ENCODE measurements around the gene ZIM2.

The ZIM2 gene

DNA sequence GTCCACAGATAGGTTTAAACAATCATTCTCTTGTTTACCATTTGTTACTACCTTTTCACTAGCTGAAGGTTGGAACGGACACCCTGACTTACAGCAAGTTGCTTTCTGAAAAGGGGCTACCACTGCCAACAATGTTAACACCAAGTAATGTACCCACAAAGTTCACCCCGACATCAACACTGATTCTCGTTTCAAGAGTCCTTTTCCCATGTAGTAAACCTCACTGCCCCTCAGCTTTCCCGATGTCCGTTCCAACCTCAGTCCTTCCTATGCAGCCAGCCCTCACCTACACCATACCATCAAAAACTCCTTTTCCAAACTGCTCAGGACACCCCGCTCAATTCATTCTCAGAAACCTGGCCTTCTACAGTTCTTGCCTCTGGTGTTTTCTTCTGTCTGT, 29.0 kb downstream of the ZIM2 start:
- no peak for DNase-seq (ENCODE audit: extremely low read depth in 1 of 2, low read depth in 1 of 2)

DNA sequence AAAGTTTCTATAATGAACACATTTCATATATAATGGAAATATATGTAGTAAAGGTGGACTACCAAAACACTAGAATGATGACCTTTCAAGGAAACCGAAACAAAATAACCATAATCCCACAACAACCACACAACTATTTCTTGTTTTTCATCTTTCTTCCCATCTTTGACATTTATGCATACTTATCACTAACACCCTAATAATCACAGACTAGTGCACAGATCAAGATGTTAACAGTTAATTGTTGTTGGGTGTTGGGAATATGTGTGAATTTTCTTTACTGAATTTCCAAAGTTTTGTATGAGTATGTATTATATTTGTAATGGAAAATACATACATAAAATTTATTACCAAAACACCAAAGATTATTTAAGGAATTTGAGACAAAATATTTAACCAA, 30.3 kb downstream of the ZIM2 start:
- no peak for DNase-seq (ENCODE audit: extremely low read depth in 1 of 2, low read depth in 1 of 2)

DNA sequence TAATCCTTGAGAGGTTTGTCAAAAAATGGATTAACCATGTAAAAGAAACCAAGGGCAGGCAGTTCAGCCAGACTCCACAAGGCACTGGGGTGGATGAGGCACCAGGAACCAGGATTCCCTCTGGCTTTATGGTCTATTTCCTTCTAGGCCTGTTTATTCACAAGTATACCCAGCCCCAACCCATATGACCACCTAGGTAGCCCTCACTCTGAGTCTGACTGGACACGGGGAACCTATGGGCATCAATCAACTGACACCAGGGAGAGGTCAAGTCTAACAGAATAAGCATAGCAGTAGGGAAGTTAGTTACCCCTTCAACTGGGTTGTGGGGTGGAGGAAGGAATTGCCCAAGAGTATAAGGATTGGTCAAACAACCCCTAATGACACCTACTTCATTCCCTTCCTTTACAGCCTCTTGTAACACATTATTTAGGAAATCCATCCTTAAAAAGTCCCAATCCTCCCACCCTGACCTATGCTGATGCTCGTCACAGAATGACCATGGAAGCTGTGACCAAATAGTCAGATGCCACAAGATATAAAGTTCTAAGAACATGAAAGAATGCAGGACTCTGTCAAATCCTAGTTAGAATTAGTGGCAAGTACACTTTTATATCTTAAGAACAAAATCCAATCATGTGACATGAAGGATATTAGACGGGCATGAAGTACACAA, 31.7 kb downstream of the ZIM2 start:
- no peak for DNase-seq (ENCODE audit: extremely low read depth in 1 of 2, low read depth in 1 of 2)

DNA sequence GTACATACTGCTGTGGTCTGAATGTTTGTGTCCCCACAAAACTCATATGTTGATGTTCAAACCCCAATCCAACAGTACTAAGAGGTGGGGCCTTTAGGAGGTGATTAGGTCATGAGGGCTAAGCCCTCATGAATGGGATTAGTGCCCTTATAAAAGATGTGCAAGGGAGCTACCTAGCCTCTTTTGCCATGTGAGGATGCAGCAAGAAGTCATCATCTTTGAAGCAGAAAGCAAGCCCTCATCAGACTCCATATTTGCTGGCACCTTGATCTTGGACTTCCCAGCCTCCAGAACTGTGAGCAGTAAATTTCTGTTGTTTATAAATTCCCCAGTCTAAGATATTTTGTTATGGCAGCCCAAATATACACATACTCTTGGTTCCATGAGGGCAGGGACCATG, 33.9 kb downstream of the ZIM2 start:
- no peak for DNase-seq (ENCODE audit: extremely low read depth in 1 of 2, low read depth in 1 of 2)

DNA sequence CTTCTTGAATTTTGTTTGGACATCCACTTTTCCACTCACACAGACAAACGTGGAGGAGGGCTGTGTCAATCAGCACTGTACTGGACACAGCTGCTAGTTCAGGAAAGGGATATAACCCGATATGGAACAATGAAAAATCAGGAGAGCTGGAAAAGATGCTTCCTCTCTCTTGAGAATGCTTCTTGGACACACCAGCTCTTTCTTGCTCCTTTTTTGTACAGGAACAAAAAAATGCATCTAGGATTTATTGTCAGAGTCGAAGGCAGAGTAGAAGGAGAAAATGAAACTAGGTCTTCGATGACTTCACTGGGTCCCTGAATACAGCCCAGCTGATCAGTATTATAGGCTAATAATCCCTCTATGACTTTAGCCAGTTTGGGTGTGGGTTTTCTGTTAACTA, 62.2 kb downstream of the ZIM2 start:
- DNase-seq (ENCODE audit: extremely low read depth in 1 of 2, low read depth in 1 of 2) = no peak

DNA sequence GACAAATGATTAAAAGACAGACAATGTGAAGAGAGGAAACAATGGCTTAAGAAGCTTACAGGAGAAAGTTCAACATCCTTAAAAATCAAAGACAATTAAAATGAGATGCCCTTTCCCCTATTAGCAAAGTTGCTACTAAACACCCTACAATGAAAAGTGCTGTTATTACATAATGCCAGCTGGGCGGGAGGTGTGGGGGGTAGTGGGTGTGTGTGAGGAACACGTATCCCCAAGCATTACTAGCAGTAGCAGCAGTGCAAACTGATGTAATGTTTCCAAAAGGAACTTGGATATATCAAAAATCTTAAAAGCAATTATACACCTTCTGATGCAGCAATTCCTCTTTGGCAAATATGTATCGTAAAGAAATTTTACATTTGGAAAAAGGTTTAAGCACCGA, 70.9 kb downstream of the ZIM2 start:
- DNase-seq (ENCODE audit: extremely low read depth in 1 of 2, low read depth in 1 of 2) = no peak

DNA sequence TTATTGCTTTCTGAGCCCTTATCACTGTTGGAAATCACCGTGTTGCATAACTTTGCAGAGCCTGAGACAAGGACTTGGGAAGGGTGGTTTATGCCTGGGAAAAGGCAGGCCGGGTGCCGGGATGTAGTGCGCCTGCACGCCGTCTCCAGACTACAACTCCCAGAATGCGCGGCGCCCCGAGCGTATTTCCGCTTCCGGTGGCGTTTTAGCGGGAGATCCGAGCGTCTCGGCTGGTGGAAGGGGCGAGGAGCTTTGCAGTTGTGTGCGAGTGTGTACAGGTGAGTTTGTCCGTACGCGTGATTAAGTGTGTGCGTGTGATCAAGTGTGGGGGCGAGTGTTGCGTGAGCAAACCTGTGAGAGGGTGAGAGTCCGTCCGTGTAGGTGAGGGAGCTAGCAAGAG, 75.4 kb downstream of the ZIM2 start:
- no peak for DNase-seq (ENCODE audit: extremely low read depth in 1 of 2, low read depth in 1 of 2)

DNA sequence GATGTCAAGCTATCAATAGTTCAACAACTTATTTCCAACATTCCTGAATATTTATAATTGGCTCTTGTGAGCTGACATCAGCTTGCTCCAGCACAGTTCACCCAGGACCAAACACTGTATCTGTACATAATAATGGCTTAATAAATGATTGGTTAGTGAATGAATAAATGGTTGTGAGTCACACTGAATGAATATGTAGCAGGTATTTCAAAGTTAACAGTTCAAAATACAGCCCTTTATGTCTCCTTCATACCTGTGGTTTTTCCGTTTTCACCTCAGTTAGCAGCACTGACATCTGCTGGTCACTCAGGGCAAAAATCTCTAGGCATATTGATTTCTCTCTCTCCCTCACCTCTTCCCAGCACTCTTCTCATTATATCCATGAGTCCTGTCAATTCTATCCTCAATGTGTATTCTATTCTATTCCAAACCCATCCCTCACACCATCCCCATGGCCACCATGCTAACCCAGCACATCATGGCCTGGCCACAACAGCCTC, 76.3 kb downstream of the ZIM2 start:
- DNase-seq (ENCODE audit: extremely low read depth in 1 of 2, low read depth in 1 of 2) = no peak

DNA sequence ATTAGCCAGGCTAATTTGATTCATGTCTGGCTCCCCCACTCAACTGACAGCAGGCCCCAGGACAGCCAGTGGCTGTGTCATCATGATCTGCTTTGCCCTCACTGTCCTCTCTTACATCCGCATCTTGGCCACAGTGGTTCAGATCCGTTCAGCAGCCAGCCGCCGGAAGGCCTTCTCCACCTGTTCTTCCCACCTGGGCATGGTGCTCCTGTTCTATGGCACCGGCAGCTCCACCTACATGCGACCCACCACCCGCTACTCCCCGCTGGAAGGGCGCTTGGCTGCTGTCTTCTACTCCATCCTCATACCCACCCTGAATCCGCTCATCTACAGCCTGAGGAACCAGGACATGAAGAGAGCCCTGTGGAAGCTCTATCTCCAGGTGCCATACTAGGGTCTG, 79.7 kb downstream of the ZIM2 start:
- no peak for DNase-seq (ENCODE audit: extremely low read depth in 1 of 2, low read depth in 1 of 2)

DNA sequence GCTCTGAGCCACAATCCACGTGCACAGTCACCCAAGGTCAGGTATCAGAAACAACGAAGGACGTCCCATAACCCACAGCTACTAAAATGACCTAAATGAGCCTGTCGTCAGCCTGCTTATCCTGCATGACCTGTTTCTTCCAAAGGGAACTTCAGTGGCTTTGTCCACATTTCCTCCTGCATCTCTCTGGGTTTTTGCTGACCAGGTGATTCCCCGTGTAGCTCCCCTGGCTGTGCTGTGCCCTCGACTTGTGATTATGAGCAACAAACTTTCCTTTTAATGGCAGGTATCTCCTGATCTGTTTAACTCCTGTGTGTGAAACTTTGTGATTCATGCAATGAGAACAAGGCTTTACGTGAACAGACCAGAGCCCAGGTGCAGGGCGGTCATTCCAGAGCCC, 81.0 kb downstream of the ZIM2 start:
- DNase-seq (ENCODE audit: extremely low read depth in 1 of 2, low read depth in 1 of 2) = no peak

DNA sequence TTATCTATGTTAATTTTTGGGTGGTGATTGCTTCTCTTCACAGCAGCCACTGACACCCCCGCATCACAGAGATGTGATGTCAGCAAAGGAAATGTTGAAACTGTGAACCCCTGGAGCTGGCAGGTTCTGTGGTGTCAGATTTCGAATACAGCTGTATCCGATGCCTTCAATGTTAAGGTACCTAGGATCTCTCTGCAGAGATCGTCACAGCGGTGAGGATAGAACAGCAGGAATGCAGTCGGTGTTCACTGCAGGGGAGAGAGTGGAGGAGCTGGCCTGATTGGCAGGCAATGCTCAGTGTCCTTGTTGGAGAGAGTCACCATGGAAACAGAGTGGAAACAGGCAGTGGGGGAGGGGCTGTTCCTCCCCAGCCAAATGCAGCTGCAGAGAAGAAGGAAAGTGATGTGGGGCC, 89.4 kb downstream of the ZIM2 start:
- no peak for DNase-seq (ENCODE audit: extremely low read depth in 1 of 2, low read depth in 1 of 2)

DNA sequence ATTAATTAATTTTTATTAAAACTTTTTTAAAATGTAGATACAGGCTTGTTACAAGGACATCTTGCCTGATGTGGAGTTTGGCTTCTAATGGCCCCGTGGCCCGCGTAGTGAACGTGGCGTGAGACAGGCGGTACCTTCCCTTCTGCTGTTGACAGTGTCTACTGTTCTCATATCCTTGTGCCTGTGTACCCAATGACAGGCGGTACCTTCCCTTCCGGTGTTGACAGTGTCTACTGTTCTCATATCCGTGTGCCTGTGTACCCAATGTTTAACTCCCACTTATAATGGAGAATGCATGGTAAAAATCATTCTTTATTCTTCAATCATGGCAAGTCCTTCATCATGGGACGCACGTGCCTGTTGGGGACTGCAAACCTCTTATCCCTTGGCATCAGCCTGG, 89.9 kb downstream of the ZIM2 start:
- DNase-seq (ENCODE audit: extremely low read depth in 1 of 2, low read depth in 1 of 2) = no peak

DNA sequence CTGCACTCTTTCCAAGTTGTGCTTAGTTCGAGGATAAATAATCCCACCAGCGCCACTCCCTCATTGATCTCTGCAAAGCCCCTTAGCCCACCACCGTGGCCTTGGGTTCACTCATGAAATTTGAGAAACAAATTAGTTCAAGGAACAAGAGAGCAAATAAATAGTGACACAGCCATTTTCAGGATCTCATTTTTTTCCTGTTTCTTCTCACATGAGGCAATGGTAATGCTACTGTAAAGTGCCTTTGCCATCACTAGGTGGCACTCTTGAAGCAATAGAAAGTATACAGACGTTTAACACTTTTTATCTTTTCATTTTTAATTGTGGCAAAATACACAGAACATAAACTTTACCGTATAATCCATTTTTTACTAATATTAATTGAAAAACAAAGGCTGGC, 92.1 kb downstream of the ZIM2 start:
- no peak for DNase-seq (ENCODE audit: extremely low read depth in 1 of 2, low read depth in 1 of 2)

DNA sequence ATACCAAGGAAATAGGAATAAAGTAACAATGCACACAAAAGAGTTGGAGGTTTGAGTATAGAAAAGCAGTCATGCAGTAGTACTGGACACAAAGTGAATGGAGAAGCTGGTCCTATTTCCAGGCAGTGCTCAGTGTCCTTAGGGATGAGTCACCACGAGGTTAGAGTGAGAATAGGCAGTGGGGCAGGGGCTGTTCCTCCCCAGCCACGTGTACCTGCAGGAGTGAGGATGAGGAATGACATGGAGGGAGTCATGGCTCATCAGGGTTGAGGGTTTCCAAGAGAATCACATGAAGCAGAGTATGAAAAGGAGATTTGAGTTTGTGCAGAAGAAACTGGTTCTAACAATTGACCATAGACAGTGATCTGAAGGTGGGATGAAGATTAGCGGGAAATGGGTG, 94.2 kb downstream of the ZIM2 start:
- no peak for DNase-seq (ENCODE audit: extremely low read depth in 1 of 2, low read depth in 1 of 2)

DNA sequence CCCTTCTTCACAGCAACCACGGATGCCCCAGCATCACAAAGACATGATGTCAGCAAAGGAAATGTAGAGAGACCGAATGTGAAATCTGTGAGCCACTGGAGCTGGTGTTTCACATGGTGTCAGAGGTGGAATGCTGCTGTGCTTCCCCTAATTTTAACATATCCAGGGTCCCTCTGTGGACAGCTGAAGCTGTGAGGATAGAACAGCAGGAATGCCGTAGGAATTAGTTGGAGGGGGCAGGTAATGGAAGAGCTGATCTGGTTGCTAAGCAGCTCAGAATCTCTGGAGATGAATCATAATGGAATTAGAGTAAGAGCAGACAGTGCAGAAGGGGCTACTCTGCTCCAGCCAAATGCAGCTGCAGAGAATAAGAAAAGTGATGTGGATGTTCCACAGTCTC, 100.0 kb downstream of the ZIM2 start:
- no peak for DNase-seq (ENCODE audit: extremely low read depth in 1 of 2, low read depth in 1 of 2)

DNA sequence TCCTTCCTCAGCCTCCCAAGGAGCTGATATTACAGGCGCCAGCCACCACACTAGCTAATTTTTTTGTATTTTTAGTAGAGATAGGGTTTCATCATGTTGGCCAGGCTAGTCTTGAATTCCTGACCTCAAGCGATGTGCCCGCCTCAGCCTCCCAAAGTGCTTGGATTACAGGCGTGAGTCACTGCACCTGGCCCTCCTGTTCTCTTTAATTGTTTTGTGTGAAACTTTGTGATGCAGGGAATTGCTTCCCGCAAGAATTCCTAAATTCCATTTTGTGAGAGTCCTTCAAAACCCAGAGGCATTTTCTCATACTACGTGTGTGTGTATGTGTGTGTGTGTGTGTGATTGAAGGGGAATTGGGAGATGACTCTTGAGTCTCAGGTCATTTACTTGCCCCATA, 104.0 kb downstream of the ZIM2 start:
- DNase-seq (ENCODE audit: extremely low read depth in 1 of 2, low read depth in 1 of 2) = no peak

DNA sequence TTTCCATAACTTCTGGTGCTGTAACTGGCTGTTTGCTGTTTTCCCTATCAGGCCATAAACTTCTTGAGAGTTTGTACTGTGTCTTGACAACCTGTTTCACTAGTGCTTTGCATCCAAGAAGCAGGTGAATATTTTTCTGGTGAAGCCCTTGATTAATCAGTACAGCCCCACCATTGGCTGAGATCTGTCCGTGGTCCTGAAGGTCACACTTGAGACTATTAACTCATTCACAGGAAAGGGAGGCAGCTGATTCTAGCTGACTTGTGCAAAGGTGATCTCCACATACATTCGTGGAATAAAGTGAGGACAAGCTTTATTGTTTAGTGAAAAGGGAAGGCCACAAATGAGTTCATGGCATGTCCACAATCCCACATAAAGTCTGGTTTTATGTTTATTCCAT, 107.5 kb downstream of the ZIM2 start:
- DNase-seq (ENCODE audit: extremely low read depth in 1 of 2, low read depth in 1 of 2) = no peak

DNA sequence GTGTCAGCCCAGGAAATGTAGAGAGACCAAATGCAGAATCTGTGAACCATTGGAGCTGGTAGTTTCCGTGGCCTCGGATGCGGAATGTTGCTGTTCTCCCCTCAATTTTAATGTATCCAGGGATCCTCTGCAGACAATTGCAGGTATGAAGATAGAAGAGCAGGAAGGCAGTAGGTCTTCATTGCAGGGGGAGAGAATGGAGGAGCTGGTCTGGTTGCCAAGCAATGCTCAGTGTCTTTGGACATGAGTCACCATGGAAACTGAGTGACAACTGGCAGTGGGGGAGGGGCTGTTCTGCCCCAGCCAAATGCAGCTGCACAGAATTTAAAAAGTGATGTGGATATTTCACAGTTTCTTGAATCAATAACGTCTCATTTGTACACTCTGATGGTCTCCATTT, 112.8 kb downstream of the ZIM2 start:
- no peak for DNase-seq (ENCODE audit: extremely low read depth in 1 of 2, low read depth in 1 of 2)

DNA sequence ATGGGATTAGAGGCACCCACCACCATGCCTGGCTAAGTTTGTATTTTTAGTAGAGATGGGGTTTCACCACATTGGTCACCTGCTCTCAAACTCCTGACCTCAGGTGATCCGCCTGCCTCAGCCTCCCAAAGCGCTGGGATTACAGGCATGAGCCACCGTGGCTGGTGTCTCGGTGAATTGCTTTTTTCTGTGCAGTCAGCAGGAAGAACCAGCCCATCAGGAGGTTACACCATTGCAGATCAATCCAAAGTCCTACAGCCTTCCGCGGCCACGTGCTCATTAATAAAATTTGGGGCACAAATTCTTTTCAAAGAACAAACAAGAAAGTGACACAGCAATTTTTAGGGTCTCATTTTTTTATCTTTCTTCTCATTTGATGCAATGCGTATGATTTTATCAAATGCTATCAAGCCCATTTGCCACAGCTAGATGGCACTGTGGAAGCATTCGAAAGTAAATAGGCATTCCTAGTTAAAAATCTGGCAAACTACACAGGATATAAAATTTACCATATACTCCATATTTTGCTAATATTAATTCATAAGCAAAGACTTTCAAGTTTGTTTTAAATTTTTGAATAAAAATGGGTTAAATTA, 114.6 kb downstream of the ZIM2 start:
- no peak for DNase-seq (ENCODE audit: extremely low read depth in 1 of 2, low read depth in 1 of 2)
